Upper lobe of left lung (tissue), 6 donors: ENCODE data around the gene GIMAP6. TPM values are rescaled to one million over a fixed set of nuclear protein-coding genes. Genes with fewer than 3 reads are reported as not detected.

Experiments used
- total RNA-seq, 6 donors: library from RNA; depleted of rRNA in 4 of 6; stranded (reverse); fragments of >200 nt in 4 of 6; gene quantifications; one replicate each; pipeline versions ENCODE4 v1.1.0 to v1.2.1, GENCODE V29; 2016 to 2021
- donor health status: DM: no; HTN: no; CAD: no; lungs with moderate emphysema.
- donor health status: DM: no; HTN: yes; CAD: no; lungs with severe emphysema.

Gene GIMAP6
- total RNA-seq, 6 donors from 2014 or later = 24.7 to 62.9 (median 44.2) TPM

Other genes starting within 250 kb of the GIMAP6 start
- 10 to 100 TPM; 15.6 to 39.6 (median 31.7) TPM for gene GIMAP8, start 181.8 kb downstream of the GIMAP6 start, total RNA-seq
- gene GIMAP7, start 117.5 kb downstream of the GIMAP6 start, total RNA-seq = 10 to 100 TPM; 32.5 to 45.0 (median 36.8) TPM
- gene GIMAP4, start 65.0 kb downstream of the GIMAP6 start, total RNA-seq = 10 to 100 TPM; 34.0 to 78.9 (median 43.0) TPM
- 10 to 100 TPM; 15.5 to 34.0 (median 23.0) TPM for gene GIMAP2, start 53.3 kb upstream of the GIMAP6 start, total RNA-seq
- gene GIMAP1, start 84.2 kb upstream of the GIMAP6 start, total RNA-seq = 10 to 100 TPM in 5 of 6 donors, 1 to 10 TPM in 1; 8.4 to 13.5 (median 12.1) TPM
- 100 to 1,000 TPM in 1 of 6 donors, 10 to 100 TPM in 5; 28.0 to 103 (median 41.3) TPM for gene GIMAP5, start 105.0 kb upstream of the GIMAP6 start, total RNA-seq
- 10 to 100 TPM; 10.5 to 82.8 (median 27.4) TPM for gene TMEM176B, start 168.0 kb upstream of the GIMAP6 start, total RNA-seq
- gene TMEM176A, start 168.4 kb upstream of the GIMAP6 start, total RNA-seq = 10 to 100 TPM in 5 of 6 donors, 1 to 10 TPM in 1; 8.4 to 67.9 (median 16.3) TPM
- under 1 TPM in 2 of 6 donors, not detected in 4; 0.31 to 0.88 TPM for gene AOC1, start 220.1 kb upstream of the GIMAP6 start, total RNA-seq